ENCODE results near the gene HSPA1B.
"Not testable (repeated sequence)": the region's sequence is repeated elsewhere in the genome, so short reads cannot be mapped to it uniquely, and the experiment has no call there.

Gene HSPA1B

DNA sequence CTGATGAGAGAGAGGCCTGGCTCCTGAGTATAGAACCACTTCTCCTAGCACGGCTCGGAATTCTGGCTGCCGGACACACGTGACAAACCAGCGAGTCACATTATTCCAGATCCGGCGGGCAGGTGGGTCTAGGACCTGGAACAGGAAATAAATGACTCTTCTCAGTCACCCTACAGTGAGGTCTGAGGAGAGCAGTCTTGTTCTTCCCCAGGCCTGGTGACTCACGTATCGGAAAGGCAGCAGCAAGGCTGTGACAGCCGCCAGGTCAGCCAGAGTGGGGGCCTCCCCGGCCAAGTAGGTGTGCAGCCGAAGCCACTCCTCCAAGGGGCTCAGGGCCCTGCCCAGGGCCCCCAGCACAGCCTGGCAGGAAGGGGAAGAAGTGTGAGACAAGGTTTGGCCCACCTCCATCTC is 34.8 kb upstream of the HSPA1B start:
- Histone ChIP-seq H3K27ac (ENCODE audit: insufficient read depth in 1 of 2, low read depth in 1 of 2, low read length in 2 of 2, poor library complexity in 1 of 2, severe bottlenecking in 2 of 2) (no peak overlapping the region), H3K9me3 (ENCODE audit: control extremely low read depth in 1 of 5, control insufficient read depth in 4 of 5, insufficient read depth in 2 of 5, low read depth in 1 of 5, low read length in 4 of 5) (no peaks in the 10 kb centered on the region), H3K36me3 (ENCODE audit: control insufficient read depth in 4 of 4, insufficient read depth in 4 of 4, low read length in 3 of 4) (peaks cover 0 to 33% (median 15%) of the 10 kb centered on the region in 4 experiments), H3K4me1 (ENCODE audit: control extremely low read depth in 1 of 4, control insufficient read depth in 4 of 4, insufficient read depth in 4 of 4, low read length in 3 of 4) (peaks cover 9 to 62% (median 44%) of the 10 kb centered on the region in 4 experiments), H3K27me3 (replicated peaks in 2 of 5; ENCODE audit: control insufficient read depth in 4 of 5, insufficient read depth in 5 of 5, low read length in 4 of 5) (no peaks in the 10 kb centered on the region), H3K4me3 (ENCODE audit: control insufficient read depth in 1 of 7, extremely low read depth in 1 of 7, insufficient read depth in 4 of 7, low read depth in 2 of 7, low read length in 6 of 7) (peak overlapping the region in 2 of 7 experiments; percentile 11 to 49)
- CTCF ChIA-PET, result interaction anchor here (0.7 to 3.8 kb wide), 2 partner anchors 13 to 23 kb away, joined by 3 to 18 read pairs; partner anchors contain the start of gene LSM2
- DNase-seq, result peak; percentile 59 to 89 (median 85)
- POLR2A ChIA-PET, result no interaction called here
- WGBS (ENCODE audit: insufficient coverage), result 44% methylated on average over 9 of the region's 12 CpGs

DNA sequence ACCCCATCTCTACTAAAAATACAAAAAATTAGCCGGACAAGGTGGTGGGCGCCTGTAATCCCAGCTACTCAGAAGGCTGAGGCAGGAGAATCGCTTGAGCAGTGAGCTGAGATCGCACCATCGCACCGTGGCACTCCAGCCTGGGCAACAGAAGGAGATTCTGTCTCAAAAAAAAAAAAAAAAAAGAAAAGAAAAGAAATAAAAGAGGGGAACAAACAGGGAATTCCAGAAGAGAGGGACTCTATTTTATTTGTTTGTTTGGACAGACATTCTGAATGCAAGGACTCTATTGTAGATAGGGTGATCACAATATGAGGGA is 33.7 kb upstream of the HSPA1B start:
- peaks cover 14 to 67% (median 51%) of the 10 kb centered on the region in 4 experiments for H3K4me1 ChIP-seq (ENCODE audit: control extremely low read depth in 1 of 4, control insufficient read depth in 4 of 4, insufficient read depth in 4 of 4, low read length in 3 of 4)
- peaks cover 0 to 37% (median 15%) of the 10 kb centered on the region in 4 experiments for H3K36me3 ChIP-seq (ENCODE audit: control insufficient read depth in 4 of 4, insufficient read depth in 4 of 4, low read length in 3 of 4)
- H3K27me3 ChIP-seq (replicated peaks in 2 of 5; ENCODE audit: control insufficient read depth in 4 of 5, insufficient read depth in 5 of 5, low read length in 4 of 5); H3K9me3 ChIP-seq (ENCODE audit: control extremely low read depth in 1 of 5, control insufficient read depth in 4 of 5, insufficient read depth in 2 of 5, low read depth in 1 of 5, low read length in 4 of 5); CTCF ChIA-PET; POLR2A ChIA-PET; DNase-seq: not testable (repeated sequence)
- 100% methylated on average over 3 of the region's 6 CpGs for whole genome bisulfite sequencing (ENCODE audit: insufficient coverage)
- peak overlapping the region in 1 of 2 experiments; percentile 34 for H3K27ac ChIP-seq (ENCODE audit: insufficient read depth in 1 of 2, low read depth in 1 of 2, low read length in 2 of 2, poor library complexity in 1 of 2, severe bottlenecking in 2 of 2)
- H3K4me3 ChIP-seq (ENCODE audit: control insufficient read depth in 1 of 7, extremely low read depth in 1 of 7, insufficient read depth in 4 of 7, low read depth in 2 of 7, low read length in 6 of 7), result peak overlapping the region in 4 of 7 experiments; percentile 87 to 98 (median 90)

DNA sequence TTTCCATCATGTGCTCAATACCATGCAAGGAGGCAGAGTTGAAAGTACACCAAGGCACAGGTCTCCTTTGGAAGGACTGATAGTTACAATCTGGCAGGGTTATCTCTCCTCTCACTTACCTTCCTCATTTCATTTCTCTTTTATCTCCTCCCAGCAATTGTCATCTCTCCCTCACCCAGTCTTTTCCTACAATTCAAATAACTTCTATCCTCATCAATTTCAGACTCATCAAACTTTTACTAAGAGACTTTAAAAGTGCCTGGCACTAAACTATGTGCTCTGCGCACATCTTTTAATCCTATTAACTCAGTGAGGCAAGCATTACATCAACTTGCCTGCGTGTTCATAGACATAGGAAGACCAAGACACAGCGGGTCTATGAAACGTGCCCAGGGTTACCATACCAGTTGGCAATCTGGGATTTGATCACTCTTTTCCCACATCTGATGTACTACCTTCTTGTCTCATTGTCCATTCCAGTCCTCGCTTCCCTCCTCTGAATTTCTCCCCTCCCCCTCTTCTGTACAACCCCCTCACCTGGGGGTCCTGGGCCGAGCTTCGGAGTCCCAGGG is 33.2 kb upstream of the HSPA1B start:
- ChIA-PET CTCF (interaction anchor here (1.0 to 2.6 kb wide), 3 partner anchors 9 to 36 kb away, joined by 3 to 11 read pairs (median 3); no protein-coding TSS in a partner anchor), POLR2A (interaction anchor here (0.6 to 1.0 kb wide), 2 partner anchors 56 to 299 kb away, joined by 3 read pairs; no protein-coding TSS in a partner anchor)
- 40% methylated on average over 7 of the region's 7 CpGs for WGBS (ENCODE audit: insufficient coverage)
- no peak for DNase-seq
- Histone ChIP-seq H3K36me3 (ENCODE audit: control insufficient read depth in 4 of 4, insufficient read depth in 4 of 4, low read length in 3 of 4) (peaks cover 0 to 33% (median 14%) of the 10 kb centered on the region in 4 experiments), H3K27me3 (replicated peaks in 2 of 5; ENCODE audit: control insufficient read depth in 4 of 5, insufficient read depth in 5 of 5, low read length in 4 of 5) (no peaks in the 10 kb centered on the region), H3K4me3 (ENCODE audit: control insufficient read depth in 1 of 7, extremely low read depth in 1 of 7, insufficient read depth in 4 of 7, low read depth in 2 of 7, low read length in 6 of 7) (peak overlapping the region; percentile 73 to 98 (median 89)), H3K9me3 (ENCODE audit: control extremely low read depth in 1 of 5, control insufficient read depth in 4 of 5, insufficient read depth in 2 of 5, low read depth in 1 of 5, low read length in 4 of 5) (no peaks in the 10 kb centered on the region), H3K4me1 (ENCODE audit: control extremely low read depth in 1 of 4, control insufficient read depth in 4 of 4, insufficient read depth in 4 of 4, low read length in 3 of 4) (peaks cover 14 to 67% (median 51%) of the 10 kb centered on the region in 4 experiments), H3K27ac (ENCODE audit: insufficient read depth in 1 of 2, low read depth in 1 of 2, low read length in 2 of 2, poor library complexity in 1 of 2, severe bottlenecking in 2 of 2) (peak overlapping the region; percentile 83 to 92)

DNA sequence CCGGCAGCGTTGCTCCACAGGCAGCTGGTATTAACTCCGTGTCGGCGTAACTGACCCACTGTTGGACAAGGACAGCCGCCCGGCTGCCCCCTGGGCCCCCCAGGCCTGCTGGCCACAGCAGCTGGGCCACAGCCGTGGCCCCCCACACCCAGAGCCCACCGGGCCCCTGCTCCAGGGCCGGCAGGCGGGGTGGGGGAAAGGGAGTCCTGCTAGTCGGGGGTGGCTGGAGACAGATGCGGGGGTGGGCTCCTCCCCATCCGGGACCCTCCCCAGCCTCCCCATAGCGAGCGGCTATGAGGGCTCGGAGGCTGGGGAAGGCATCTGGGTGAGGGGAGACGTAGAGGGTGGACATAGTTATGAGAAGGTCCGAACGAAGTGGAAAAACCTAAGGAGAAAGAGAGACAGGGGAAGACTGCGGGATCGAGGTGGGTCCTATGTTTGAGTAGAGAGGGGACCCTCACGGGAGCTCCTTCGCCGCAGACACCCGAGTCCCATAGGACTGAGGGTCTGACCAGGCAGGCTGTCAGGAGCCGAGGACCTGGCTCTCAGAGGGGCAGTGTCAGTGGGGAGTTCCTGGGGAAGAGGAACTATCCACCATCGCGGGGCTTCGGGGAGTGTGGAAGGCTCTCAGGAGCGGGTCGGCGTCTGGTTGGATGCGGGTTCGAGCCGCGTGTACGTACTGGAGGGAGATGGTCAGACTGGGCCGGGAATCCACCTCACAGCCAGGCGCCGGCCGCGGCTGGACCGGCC is 32.5 kb upstream of the HSPA1B start:
- peak overlapping the region; percentile 73 to 98 (median 89) for H3K4me3 ChIP-seq (ENCODE audit: control insufficient read depth in 1 of 7, extremely low read depth in 1 of 7, insufficient read depth in 4 of 7, low read depth in 2 of 7, low read length in 6 of 7)
- DNase-seq, result no peak
- H3K9me3 ChIP-seq (ENCODE audit: control extremely low read depth in 1 of 5, control insufficient read depth in 4 of 5, insufficient read depth in 2 of 5, low read depth in 1 of 5, low read length in 4 of 5), result no peaks in the 10 kb centered on the region
- 1% methylated on average over 29 of the region's 44 CpGs for WGBS (ENCODE audit: insufficient coverage)
- ChIA-PET CTCF (interaction anchor here (0.6 to 2.6 kb wide), 9 partner anchors 10 to 35 kb away, joined by 3 to 13 read pairs (median 5); partner anchors contain the start of gene LSM2), POLR2A (interaction anchor here (0.6 to 1.5 kb wide), 9 partner anchors 12 to 300 kb away, joined by 3 to 7 read pairs (median 3); partner anchors contain the start of genes ABHD16A, HSPA1A, HSPA1B and HSPA1L)
- H3K36me3 ChIP-seq (ENCODE audit: control insufficient read depth in 4 of 4, insufficient read depth in 4 of 4, low read length in 3 of 4), result peaks cover 0 to 36% (median 11%) of the 10 kb centered on the region in 4 experiments
- peaks cover 14 to 67% (median 51%) of the 10 kb centered on the region in 4 experiments for H3K4me1 ChIP-seq (ENCODE audit: control extremely low read depth in 1 of 4, control insufficient read depth in 4 of 4, insufficient read depth in 4 of 4, low read length in 3 of 4)
- H3K27ac ChIP-seq (ENCODE audit: insufficient read depth in 1 of 2, low read depth in 1 of 2, low read length in 2 of 2, poor library complexity in 1 of 2, severe bottlenecking in 2 of 2), result peak overlapping the region; percentile 83 to 92
- H3K27me3 ChIP-seq (replicated peaks in 2 of 5; ENCODE audit: control insufficient read depth in 4 of 5, insufficient read depth in 5 of 5, low read length in 4 of 5), result no peaks in the 10 kb centered on the region

DNA sequence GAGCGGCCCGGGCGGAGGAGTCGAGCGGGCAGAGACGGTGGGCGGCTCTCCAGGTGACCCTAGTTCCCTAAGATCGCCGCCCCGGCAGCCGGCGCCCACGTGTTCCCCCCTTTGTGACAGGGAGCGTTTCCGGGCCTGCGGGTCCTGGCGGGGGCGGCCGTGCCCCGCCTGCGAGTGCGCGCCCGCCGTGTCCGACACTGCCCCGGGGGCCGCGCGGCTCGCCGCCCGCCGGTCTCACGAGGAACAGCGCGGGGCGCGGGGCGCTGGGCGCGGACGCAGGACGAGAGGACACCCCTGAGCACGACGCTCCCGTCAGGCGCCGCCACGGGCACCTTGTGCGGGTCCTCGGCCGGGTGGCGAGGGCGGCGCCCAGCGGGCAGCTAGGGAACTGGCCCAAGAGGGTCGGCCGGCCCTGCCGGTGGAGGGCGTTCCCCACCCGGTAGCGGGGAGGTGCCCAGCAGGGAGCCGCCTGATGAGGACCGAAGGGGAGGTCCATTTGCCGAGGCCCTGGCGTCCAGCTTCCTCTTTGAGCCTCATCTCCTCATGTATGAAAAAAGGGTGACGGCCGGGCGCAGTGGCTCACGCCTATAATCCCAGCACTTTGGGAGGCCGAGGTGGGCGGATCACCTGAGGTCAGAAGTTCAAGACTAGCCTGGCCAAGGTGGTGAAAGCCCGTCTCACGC is 31.8 kb upstream of the HSPA1B start, which contains the start of gene VARS1:
VARS1 (minus strand) TSS at position 137 of the 683 bp plus-strand sequence. CDS start 535 bp downstream, outside the sequence.
- WGBS (ENCODE audit: insufficient coverage), result under 1% methylated on average over 63 of the region's 75 CpGs
- peaks cover 14 to 67% (median 51%) of the 10 kb centered on the region in 4 experiments for H3K4me1 ChIP-seq (ENCODE audit: control extremely low read depth in 1 of 4, control insufficient read depth in 4 of 4, insufficient read depth in 4 of 4, low read length in 3 of 4)
- ChIA-PET POLR2A (interaction anchor here (0.7 to 1.5 kb wide), 8 partner anchors 11 to 144 kb away, joined by 3 to 7 read pairs (median 4); partner anchors contain the start of genes ABHD16A, HSPA1A, HSPA1B and HSPA1L), CTCF (interaction anchor here (0.6 to 2.6 kb wide), 13 partner anchors 10 to 143 kb away, joined by 3 to 13 read pairs (median 4); partner anchors contain the start of genes BAG6 and LSM2)
- H3K36me3 ChIP-seq (ENCODE audit: control insufficient read depth in 4 of 4, insufficient read depth in 4 of 4, low read length in 3 of 4), result peaks cover 0 to 36% (median 11%) of the 10 kb centered on the region in 4 experiments
- DNase-seq, result peak; percentile 90 to 92 (median 92)
- peak within 1 kb of the TSS; percentile 83 to 92 for H3K27ac ChIP-seq (ENCODE audit: insufficient read depth in 1 of 2, low read depth in 1 of 2, low read length in 2 of 2, poor library complexity in 1 of 2, severe bottlenecking in 2 of 2)
- no peaks in the 10 kb centered on the region for H3K9me3 ChIP-seq (ENCODE audit: control extremely low read depth in 1 of 5, control insufficient read depth in 4 of 5, insufficient read depth in 2 of 5, low read depth in 1 of 5, low read length in 4 of 5)
- no peaks in the 10 kb centered on the region for H3K27me3 ChIP-seq (replicated peaks in 2 of 5; ENCODE audit: control insufficient read depth in 4 of 5, insufficient read depth in 5 of 5, low read length in 4 of 5)
- peak within 1 kb of the TSS; percentile 73 to 98 (median 89) for H3K4me3 ChIP-seq (ENCODE audit: control insufficient read depth in 1 of 7, extremely low read depth in 1 of 7, insufficient read depth in 4 of 7, low read depth in 2 of 7, low read length in 6 of 7)

DNA sequence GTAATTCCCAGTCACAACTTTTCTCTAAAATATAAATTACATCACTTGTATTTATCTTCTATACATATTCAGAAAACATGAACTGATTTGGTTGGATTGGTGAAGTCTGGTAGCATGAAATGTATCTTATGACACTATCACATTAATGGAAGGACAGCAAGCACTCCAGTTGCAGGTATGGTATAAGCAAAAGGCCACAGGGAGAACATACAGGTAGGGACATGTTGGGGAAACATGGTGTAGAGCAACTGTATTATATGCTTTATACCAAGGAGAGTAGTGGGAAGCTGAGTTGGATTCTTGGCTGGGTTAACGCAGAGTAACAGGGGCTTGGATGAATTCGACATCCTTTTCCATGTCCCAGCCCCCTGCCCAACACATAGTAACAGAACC is 30.5 kb upstream of the HSPA1B start:
- Histone ChIP-seq H3K4me1 (ENCODE audit: control extremely low read depth in 1 of 4, control insufficient read depth in 4 of 4, insufficient read depth in 4 of 4, low read length in 3 of 4) (peaks cover 14 to 58% (median 50%) of the 10 kb centered on the region in 4 experiments), H3K4me3 (ENCODE audit: control insufficient read depth in 1 of 7, extremely low read depth in 1 of 7, insufficient read depth in 4 of 7, low read depth in 2 of 7, low read length in 6 of 7) (no peak overlapping the region), H3K9me3 (ENCODE audit: control extremely low read depth in 1 of 5, control insufficient read depth in 4 of 5, insufficient read depth in 2 of 5, low read depth in 1 of 5, low read length in 4 of 5) (no peaks in the 10 kb centered on the region), H3K27ac (ENCODE audit: insufficient read depth in 1 of 2, low read depth in 1 of 2, low read length in 2 of 2, poor library complexity in 1 of 2, severe bottlenecking in 2 of 2) (peak overlapping the region in 1 of 2 experiments; percentile 72), H3K36me3 (ENCODE audit: control insufficient read depth in 4 of 4, insufficient read depth in 4 of 4, low read length in 3 of 4) (peaks cover 0 to 29% (median 7%) of the 10 kb centered on the region in 4 experiments), H3K27me3 (replicated peaks in 2 of 5; ENCODE audit: control insufficient read depth in 4 of 5, insufficient read depth in 5 of 5, low read length in 4 of 5) (no peaks in the 10 kb centered on the region)
- WGBS (ENCODE audit: insufficient coverage), result no CpG with 5 or more reads among the region's 2 CpGs
- ChIA-PET CTCF (interaction anchor here (1.2 to 1.8 kb wide), 4 partner anchors 9 to 16 kb away, joined by 5 to 13 read pairs (median 6); partner anchors contain the start of gene LSM2), POLR2A (interaction anchor here (1.5 to 1.8 kb wide), 2 partner anchors 30 to 60 kb away, joined by 6 to 7 read pairs; no protein-coding TSS in a partner anchor)
- DNase-seq, result no peak
